ENCODE data around the gene VIPAS39.

GRCh38 chr14:77406086-77406485 lies 51.3 kb downstream of the VIPAS39 start:
- TF ChIP-seq CSRNP3 (CRISPR knock-in tag; IDR thresholded peaks at IDR 0.05) = no peak
- no peak for TF ChIP-seq ESRRG (CRISPR knock-in tag; IDR thresholded peaks at IDR 0.05)
- no peak for TF ChIP-seq ZFP3 (CRISPR knock-in tag; IDR thresholded peaks at IDR 0.05)
- TF ChIP-seq ZNF565 (CRISPR knock-in tag; conservative IDR thresholded peaks at IDR 0.05; ENCODE audit: low read depth) = no peak
- TF ChIP-seq OSR1 (CRISPR knock-in tag; IDR thresholded peaks at IDR 0.05) = no peak
- no peak for TF ChIP-seq GLIS3 (CRISPR knock-in tag; IDR thresholded peaks at IDR 0.05)
- TF ChIP-seq BACH2 (CRISPR knock-in tag; IDR thresholded peaks at IDR 0.05; ENCODE audit: borderline replicate concordance) = no peak
- no peak for TF ChIP-seq ISL1 (CRISPR knock-in tag; IDR thresholded peaks at IDR 0.05)
- TF ChIP-seq CSDC2 (CRISPR knock-in tag; IDR thresholded peaks at IDR 0.05) = no peak
- TF ChIP-seq PATZ1 (CRISPR knock-in tag; IDR thresholded peaks at IDR 0.05; ENCODE audit: borderline replicate concordance) = no peak
- no peak for TF ChIP-seq TSHZ2 (CRISPR knock-in tag; IDR thresholded peaks at IDR 0.05)
- no peak for TF ChIP-seq POU6F1 (CRISPR knock-in tag; IDR thresholded peaks at IDR 0.05; ENCODE audit: borderline replicate concordance, low read depth)
- TF ChIP-seq CREB5 (CRISPR knock-in tag; IDR thresholded peaks at IDR 0.05; ENCODE audit: low read depth) = no peak

All from SK-N-SH treated with all-trans-retinoic acid at 6 μM for 48 hours (cell line).